Upper lobe of left lung (tissue), 4 donors: ENCODE data around the gene NR2C2.

Source experiments
- EP300 ChIP-seq, 4 donors: sonication (generic); formaldehyde crosslinking; IDR thresholded peaks; one replicate each; pipeline ENCODE4 v1.5.1; 2017; ENCODE audit warnings: antibody characterized with exemption in 4 of 4, control low read depth in 2 of 4
- POLR2AphosphoS5 ChIP-seq, 2 donors: sonication (generic); formaldehyde crosslinking; IDR thresholded peaks; one replicate each; pipeline ENCODE4 v1.5.1; 2017; ENCODE audit warnings: antibody characterized with exemption in 2 of 2
- TF ChIP-seq, protein P1 (sequence below), 6 experiments: fragments of 450-650 bp in 4 of 6; fragments of 200-600 bp in 2 of 6; sonication (generic) in 2 of 6; IDR thresholded peaks; one replicate each; pipeline ENCODE4 v1.5.1; 2016 to 2019; ENCODE audit warnings: antibody characterized with exemption in 6 of 6

DNA sequence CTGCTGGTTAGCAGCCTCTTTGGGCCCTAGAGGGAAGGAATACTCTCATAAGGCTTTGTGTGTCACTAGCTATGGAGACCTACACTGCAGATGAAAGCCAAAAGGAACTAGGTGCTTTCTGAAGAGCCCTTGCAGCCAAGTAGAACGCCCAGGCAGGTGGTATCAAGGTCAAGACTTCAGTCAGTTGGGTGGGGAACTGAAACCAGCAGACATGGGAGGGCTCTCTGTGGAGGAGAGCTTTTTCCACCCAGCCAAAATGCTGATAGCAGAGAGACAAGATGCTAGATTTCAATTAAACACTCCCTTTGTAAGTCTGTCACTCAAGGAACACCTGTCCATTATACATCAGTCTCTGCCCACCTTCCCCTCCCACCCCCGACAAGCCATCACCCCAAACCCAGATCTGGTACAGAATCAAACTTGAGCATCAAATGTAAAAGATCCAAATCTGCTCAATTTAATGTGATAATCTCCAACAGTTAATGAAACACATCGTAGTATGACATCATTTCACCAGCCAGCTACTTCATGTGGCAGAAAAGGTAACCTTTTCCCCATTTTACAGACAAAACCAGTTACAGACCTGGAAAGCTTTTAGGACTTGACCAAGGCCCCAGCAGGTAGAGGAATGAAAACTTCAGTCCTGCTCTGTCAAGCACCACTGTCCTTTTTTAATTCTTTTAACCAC lies 103.2 kb downstream of the NR2C2 start:
- TF ChIP-seq, protein P1, sequence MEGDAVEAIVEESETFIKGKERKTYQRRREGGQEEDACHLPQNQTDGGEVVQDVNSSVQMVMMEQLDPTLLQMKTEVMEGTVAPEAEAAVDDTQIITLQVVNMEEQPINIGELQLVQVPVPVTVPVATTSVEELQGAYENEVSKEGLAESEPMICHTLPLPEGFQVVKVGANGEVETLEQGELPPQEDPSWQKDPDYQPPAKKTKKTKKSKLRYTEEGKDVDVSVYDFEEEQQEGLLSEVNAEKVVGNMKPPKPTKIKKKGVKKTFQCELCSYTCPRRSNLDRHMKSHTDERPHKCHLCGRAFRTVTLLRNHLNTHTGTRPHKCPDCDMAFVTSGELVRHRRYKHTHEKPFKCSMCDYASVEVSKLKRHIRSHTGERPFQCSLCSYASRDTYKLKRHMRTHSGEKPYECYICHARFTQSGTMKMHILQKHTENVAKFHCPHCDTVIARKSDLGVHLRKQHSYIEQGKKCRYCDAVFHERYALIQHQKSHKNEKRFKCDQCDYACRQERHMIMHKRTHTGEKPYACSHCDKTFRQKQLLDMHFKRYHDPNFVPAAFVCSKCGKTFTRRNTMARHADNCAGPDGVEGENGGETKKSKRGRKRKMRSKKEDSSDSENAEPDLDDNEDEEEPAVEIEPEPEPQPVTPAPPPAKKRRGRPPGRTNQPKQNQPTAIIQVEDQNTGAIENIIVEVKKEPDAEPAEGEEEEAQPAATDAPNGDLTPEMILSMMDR (IDR thresholded peaks at IDR 0.05): no peak
- no peak for TF ChIP-seq POLR2AphosphoS5 (IDR thresholded peaks at IDR 0.05)
- no peak for TF ChIP-seq EP300 (IDR thresholded peaks at IDR 0.05)
